ENCODE measurements around the gene ACP5. TPM values are rescaled to one million over a fixed set of nuclear protein-coding genes. Genes with fewer than 3 reads are reported as not detected.

ACP5 gene
- total and polyA plus RNA-seq, 2 of the 8 experiments (the other 6 are each of a cell fraction or from before 2014, with no cell fraction given): 9.0 to 14.3 TPM

- no peak for TF ChIP-seq CTCF (IDR thresholded peaks at IDR 0.05; ENCODE audit: control extremely low read depth in 1 of 3, insufficient read depth in 1 of 3, low read depth in 1 of 3, low read length in 3 of 3)
- no peak for TF ChIP-seq SP1 (IDR thresholded peaks at IDR 0.05; ENCODE audit: low read depth, low read length)
- no peak for TF ChIP-seq TCF12 (IDR thresholded peaks at IDR 0.05; ENCODE audit: low read depth, low read length)
- no peak for TF ChIP-seq GTF2F1 (IDR thresholded peaks at IDR 0.05; ENCODE audit: borderline replicate concordance, low read depth, low read length)
- TF ChIP-seq CHD7 (IDR thresholded peaks at IDR 0.05; ENCODE audit: insufficient replicate concordance, low read length): no peak
- no peak for TF ChIP-seq JUN (IDR thresholded peaks at IDR 0.05; ENCODE audit: low read depth, low read length)
- TF ChIP-seq NANOG (IDR thresholded peaks at IDR 0.05; ENCODE audit: insufficient read depth, low read depth, low read length, poor library complexity, severe bottlenecking): no peak
These were observed 34.3 kb upstream of the ACP5 start (continued) for GRCh38 chr19:11611730-11612129.

Data from H1 (cell line).